Measurements from ENCODE around the gene METTL16.

DNA sequence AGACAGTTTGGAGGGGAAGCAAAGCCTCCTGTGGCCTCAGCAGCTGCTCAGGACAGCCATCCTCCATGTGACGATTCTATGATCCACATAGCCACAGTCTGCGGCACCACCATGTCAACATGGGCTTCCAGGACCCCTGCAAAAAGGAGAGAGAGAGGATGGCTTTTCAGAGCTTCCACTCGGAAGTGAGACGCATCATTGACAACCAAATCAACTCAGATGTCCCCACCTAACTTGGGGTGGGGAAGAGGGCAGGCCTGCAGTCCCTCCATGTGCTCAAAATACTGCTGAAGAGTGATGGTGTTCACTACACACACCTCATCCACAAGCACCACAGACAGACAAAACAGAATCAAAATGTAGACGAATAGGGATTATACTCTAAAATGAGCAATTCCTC is 5.9 kb upstream of the METTL16 start:
- TF ChIP-seq EGR1 (IDR thresholded peaks at IDR 0.05) (no peak), TAF1 (IDR thresholded peaks at IDR 0.05; ENCODE audit: low read depth) (no peak), YY1 (IDR thresholded peaks at IDR 0.05; ENCODE audit: low read depth) (no peak), CEBPB (IDR thresholded peaks at IDR 0.05) (no peak), EP300 (IDR thresholded peaks at IDR 0.05; ENCODE audit: borderline replicate concordance) (no peak), CREB1 (IDR thresholded peaks at IDR 0.05; ENCODE audit: low read depth) (no peak)
- TF ChIP-seq, protein P1, sequence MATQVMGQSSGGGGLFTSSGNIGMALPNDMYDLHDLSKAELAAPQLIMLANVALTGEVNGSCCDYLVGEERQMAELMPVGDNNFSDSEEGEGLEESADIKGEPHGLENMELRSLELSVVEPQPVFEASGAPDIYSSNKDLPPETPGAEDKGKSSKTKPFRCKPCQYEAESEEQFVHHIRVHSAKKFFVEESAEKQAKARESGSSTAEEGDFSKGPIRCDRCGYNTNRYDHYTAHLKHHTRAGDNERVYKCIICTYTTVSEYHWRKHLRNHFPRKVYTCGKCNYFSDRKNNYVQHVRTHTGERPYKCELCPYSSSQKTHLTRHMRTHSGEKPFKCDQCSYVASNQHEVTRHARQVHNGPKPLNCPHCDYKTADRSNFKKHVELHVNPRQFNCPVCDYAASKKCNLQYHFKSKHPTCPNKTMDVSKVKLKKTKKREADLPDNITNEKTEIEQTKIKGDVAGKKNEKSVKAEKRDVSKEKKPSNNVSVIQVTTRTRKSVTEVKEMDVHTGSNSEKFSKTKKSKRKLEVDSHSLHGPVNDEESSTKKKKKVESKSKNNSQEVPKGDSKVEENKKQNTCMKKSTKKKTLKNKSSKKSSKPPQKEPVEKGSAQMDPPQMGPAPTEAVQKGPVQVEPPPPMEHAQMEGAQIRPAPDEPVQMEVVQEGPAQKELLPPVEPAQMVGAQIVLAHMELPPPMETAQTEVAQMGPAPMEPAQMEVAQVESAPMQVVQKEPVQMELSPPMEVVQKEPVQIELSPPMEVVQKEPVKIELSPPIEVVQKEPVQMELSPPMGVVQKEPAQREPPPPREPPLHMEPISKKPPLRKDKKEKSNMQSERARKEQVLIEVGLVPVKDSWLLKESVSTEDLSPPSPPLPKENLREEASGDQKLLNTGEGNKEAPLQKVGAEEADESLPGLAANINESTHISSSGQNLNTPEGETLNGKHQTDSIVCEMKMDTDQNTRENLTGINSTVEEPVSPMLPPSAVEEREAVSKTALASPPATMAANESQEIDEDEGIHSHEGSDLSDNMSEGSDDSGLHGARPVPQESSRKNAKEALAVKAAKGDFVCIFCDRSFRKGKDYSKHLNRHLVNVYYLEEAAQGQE (IDR thresholded peaks at IDR 0.05; ENCODE audit: low read depth), result no peak
